HepG2 (cell line): ENCODE measurements around the gene ARL2. TPM values are rescaled to one million over a fixed set of nuclear protein-coding genes. Genes with fewer than 3 reads are reported as not detected.

Experiments used
- ATM ChIP-seq: fragments of 450-650 bp; IDR thresholded peaks from 2 replicates; pipeline ENCODE4 v1.7.1; 2017; ENCODE audit warnings: mild to moderate bottlenecking, borderline replicate concordance
- GATAD2A ChIP-seq: IDR thresholded peaks from 2 replicates; pipeline ENCODE4 v1.6.1; 2016
- KAT7 ChIP-seq: IDR thresholded peaks from 2 replicates; pipeline ENCODE4 v1.6.1; 2018; ENCODE audit warnings: borderline replicate concordance, missing compliant biosample characterization
- KLF15 ChIP-seq: sonication (generic); formaldehyde crosslinking; IDR thresholded peaks from 2 replicates; pipeline ENCODE4 v1.8.1; 2023; ENCODE audit warnings: borderline replicate concordance, mild to moderate bottlenecking, inconsistent platforms, missing genetic modification reagents, mixed read lengths
- MED13 ChIP-seq: sonication (generic); formaldehyde crosslinking; IDR thresholded peaks from 2 replicates; pipeline ENCODE4 v1.5.0; 2020; ENCODE audit warnings: missing genetic modification reagents
- NCOA5 ChIP-seq: sonication (generic); formaldehyde crosslinking; IDR thresholded peaks from 2 replicates; pipeline ENCODE4 v1.4.0; 2020; ENCODE audit warnings: missing genetic modification reagents
- RBAK ChIP-seq: sonication (generic); formaldehyde crosslinking; IDR thresholded peaks from 2 replicates; pipeline ENCODE4 v1.5.1; 2020; ENCODE audit warnings: mild to moderate bottlenecking, missing genetic modification reagents
- RFXAP ChIP-seq: sonication (generic); formaldehyde crosslinking; IDR thresholded peaks from 2 replicates; pipeline ENCODE4 v1.4.0; 2020; ENCODE audit warnings: missing genetic modification reagents, borderline replicate concordance
- SALL1 ChIP-seq: sonication (generic); formaldehyde crosslinking; IDR thresholded peaks from 2 replicates; pipeline ENCODE4 v1.8.0; 2022; ENCODE audit warnings: mild to moderate bottlenecking, missing genetic modification reagents
- SOX6 ChIP-seq, 2 experiments: fragments of 450-650 bp in 1 of 2; sonication (generic) in 1 of 2; formaldehyde crosslinking in 1 of 2; IDR thresholded peaks; 2 replicates each; pipeline versions ENCODE4 v1.4.0 to v1.6.1; 2017 to 2020; ENCODE audit warnings: antibody characterized with exemption in 1 of 2, mild to moderate bottlenecking in 1 of 2, missing genetic modification reagents in 1 of 2
- ZBTB46 ChIP-seq: sonication (generic); formaldehyde crosslinking; IDR thresholded peaks from 2 replicates; pipeline ENCODE4 v1.4.0; 2020; ENCODE audit warnings: mild to moderate bottlenecking, missing genetic modification reagents, borderline replicate concordance
- ZNF292 ChIP-seq: sonication (generic); formaldehyde crosslinking; IDR thresholded peaks from 2 replicates; pipeline ENCODE4 v1.8.1; 2022; ENCODE audit warnings: mild to moderate bottlenecking, low read depth, missing genetic modification reagents, borderline replicate concordance
- ZNF513 ChIP-seq: sonication (generic); formaldehyde crosslinking; conservative IDR thresholded peaks from 2 replicates; pipeline ENCODE4 v1.5.0; 2020; ENCODE audit warnings: missing genetic modification reagents
- ZNF558 ChIP-seq: sonication (generic); formaldehyde crosslinking; IDR thresholded peaks from 2 replicates; pipeline ENCODE4 v1.9.0; 2022; ENCODE audit warnings: mild to moderate bottlenecking, missing genetic modification reagents, borderline replicate concordance
- ZNF691 ChIP-seq: sonication (generic); formaldehyde crosslinking; IDR thresholded peaks from 2 replicates; pipeline ENCODE4 v1.4.0; 2020; ENCODE audit warnings: missing genetic modification reagents, low read depth, mild to moderate bottlenecking, borderline replicate concordance
- ZNF841 ChIP-seq: sonication (generic); formaldehyde crosslinking; IDR thresholded peaks from 2 replicates; pipeline ENCODE4 v1.8.1; 2023; ENCODE audit warnings: missing genetic modification reagents, borderline replicate concordance
- ZNF879 ChIP-seq: sonication (generic); formaldehyde crosslinking; IDR thresholded peaks from 2 replicates; pipeline ENCODE4 v1.8.1; 2023; ENCODE audit warnings: missing genetic modification reagents
- polyA plus RNA-seq, 8 experiments: library from polyadenylated mRNA; depleted of rRNA in 3 of 8; stranded (reverse) in 7 of 8; unstranded in 1 of 8; fragments of >200 nt; fragmentation: Illumina TruSeq in 4 of 8; extraction: Trizol in 4 of 8; gene quantifications; 2 replicates each; pipeline versions ENCODE4 v1.2.1 to v1.2.3, GENCODE V29; 2011 to 2016; ENCODE audit warnings: low read depth in 4 of 8, missing spikeins in 1 of 8, mixed read lengths in 1 of 8; ENCODE audit not compliant: insufficient read depth in 1 of 8
- total RNA-seq, 5 experiments: library from RNA; depleted of rRNA; stranded (reverse); fragments of >200 nt; fragmentation: Illumina TruSeq; extraction: Trizol; gene quantifications; 2 replicates each; pipeline ENCODE4 v1.2.3, GENCODE V29; 2016; ENCODE audit warnings: low read depth in 1 of 5
- TF ChIP-seq, protein P1 (sequence below): sonication (generic); formaldehyde crosslinking; IDR thresholded peaks from 2 replicates; pipeline ENCODE4 v1.4.0; 2020; ENCODE audit warnings: mild to moderate bottlenecking, missing genetic modification reagents
- TF ChIP-seq, protein P2 (sequence below): sonication (generic); formaldehyde crosslinking; IDR thresholded peaks from 2 replicates; pipeline ENCODE4 v1.9.0; 2021; ENCODE audit warnings: missing genetic modification reagents, mild to moderate bottlenecking, borderline replicate concordance

The ARL2 gene
- total and polyA plus RNA-seq, 2 of the 13 experiments (the other 11 are each of a cell fraction or from before 2014, with no cell fraction given) = 82.9 to 84.4 TPM

DNA sequence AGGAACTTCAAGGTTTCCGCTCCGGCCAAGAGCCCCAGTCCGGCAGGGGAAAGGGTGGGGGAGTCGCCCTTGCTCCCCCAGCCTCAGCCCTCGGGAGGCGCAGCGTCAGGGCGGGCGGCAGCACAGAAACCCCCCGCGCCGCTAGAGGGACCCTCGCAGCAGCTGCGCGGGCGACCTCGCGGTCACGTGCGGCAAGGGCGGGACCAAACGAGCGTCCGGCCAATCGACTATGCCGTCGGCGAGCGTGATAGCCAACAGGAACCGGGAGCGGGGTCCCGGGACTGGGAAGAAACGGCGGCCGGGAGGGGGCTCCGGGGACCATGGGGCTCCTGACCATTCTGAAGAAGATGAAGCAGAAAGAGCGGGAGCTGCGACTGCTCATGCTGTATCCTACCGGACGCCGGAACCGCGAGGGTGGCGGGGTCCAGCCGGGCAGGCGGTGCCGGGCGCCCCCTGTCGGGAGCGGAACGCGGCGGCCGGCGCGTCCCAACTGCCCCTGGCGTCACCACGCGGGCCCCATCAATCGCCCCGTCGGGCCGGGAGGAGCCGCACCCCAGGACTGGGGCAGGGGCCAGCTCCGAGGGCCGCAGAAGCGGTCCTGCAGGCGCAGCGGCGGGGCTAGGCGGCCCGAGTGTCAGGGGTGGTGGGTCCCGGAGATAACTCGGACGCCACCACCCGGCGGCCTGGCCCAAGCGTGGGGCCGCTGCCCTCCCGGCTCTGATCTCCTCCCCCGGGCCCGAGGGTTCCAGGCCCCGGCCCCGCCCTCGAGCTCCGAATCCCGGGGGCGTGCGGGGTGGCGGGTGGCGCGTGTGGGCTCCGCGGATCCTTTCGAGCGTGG lies at the start of gene ARL2 (continued):
- no peak for TF ChIP-seq ATM
- no peak for TF ChIP-seq MED13
- no peak for TF ChIP-seq ZNF879
- no peak; the same call in 1 of the 2 replicates for TF ChIP-seq RFXAP
- peak; percentile 54; the same call in 1 of the 2 replicates for TF ChIP-seq ZBTB46 (CRISPR knock-in tag)
- TF ChIP-seq, protein P1, sequence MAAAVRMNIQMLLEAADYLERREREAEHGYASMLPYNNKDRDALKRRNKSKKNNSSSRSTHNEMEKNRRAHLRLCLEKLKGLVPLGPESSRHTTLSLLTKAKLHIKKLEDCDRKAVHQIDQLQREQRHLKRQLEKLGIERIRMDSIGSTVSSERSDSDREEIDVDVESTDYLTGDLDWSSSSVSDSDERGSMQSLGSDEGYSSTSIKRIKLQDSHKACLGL (CRISPR knock-in tag) = peak; percentile 66
- TF ChIP-seq ZNF292 (CRISPR knock-in tag) = no peak
- TF ChIP-seq KLF15 (CRISPR knock-in tag) = no peak; the same call in 1 of the 2 replicates
- TF ChIP-seq KAT7 = no peak; the same call in 1 of the 2 replicates
- TF ChIP-seq ZNF841 = no peak
- TF ChIP-seq ZNF691 (CRISPR knock-in tag) = 0 out of 2 replicates have a peak, but pooled peaks have one; percentile 75
- peak; percentile 5; the same call in 1 of the 2 replicates for TF ChIP-seq SALL1 (CRISPR knock-in tag)
- TF ChIP-seq, protein P2, sequence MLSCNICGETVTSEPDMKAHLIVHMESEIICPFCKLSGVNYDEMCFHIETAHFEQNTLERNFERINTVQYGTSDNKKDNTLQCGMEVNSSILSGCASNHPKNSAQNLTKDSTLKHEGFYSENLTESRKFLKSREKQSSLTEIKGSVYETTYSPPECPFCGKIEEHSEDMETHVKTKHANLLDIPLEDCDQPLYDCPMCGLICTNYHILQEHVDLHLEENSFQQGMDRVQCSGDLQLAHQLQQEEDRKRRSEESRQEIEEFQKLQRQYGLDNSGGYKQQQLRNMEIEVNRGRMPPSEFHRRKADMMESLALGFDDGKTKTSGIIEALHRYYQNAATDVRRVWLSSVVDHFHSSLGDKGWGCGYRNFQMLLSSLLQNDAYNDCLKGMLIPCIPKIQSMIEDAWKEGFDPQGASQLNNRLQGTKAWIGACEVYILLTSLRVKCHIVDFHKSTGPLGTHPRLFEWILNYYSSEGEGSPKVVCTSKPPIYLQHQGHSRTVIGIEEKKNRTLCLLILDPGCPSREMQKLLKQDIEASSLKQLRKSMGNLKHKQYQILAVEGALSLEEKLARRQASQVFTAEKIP = no peak
- no peak for TF ChIP-seq NCOA5 (CRISPR knock-in tag)
- peak; percentile 58; the same call in 1 of the 2 replicates for TF ChIP-seq ZNF558 (CRISPR knock-in tag)
- no peak for TF ChIP-seq ZNF513
- no peak; the same call in 1 of the 2 replicates for TF ChIP-seq GATAD2A (CRISPR knock-in tag)
- no peak for TF ChIP-seq RBAK (CRISPR knock-in tag)
- TF ChIP-seq SOX6 (IDR thresholded peaks at IDR 0.05) = no peak
- TF ChIP-seq SOX6 (CRISPR knock-in tag; IDR thresholded peaks at IDR 0.05) = no peak
